ENCODE results near the gene CUL3. TPM values are rescaled to one million over a fixed set of nuclear protein-coding genes. Genes with fewer than 3 reads are reported as not detected.
A peak's percentile ranks its signal among the peaks of the same experiment; 100 is the strongest.

Gene CUL3
- total RNA-seq, 1 experiment from 2014 or later: 114 TPM

GRCh38 chr2:224433442-224433841, 151.7 kb downstream of the CUL3 start:
- no peaks in the 10 kb centered on the region for H3K79me2 ChIP-seq (ENCODE audit: insufficient read depth, low read length)
- peaks cover 1% of the 10 kb centered on the region; the same call in 1 of the 2 replicates for H3K27me3 Mint-ChIP-seq (ENCODE audit: low read depth)
- H3K18ac ChIP-seq (ENCODE audit: insufficient read length, low read depth, low read length): peak overlapping the region; percentile 4
- peak overlapping the region; percentile 6 for H3K4me2 ChIP-seq (ENCODE audit: insufficient read depth, insufficient read length, low read length)
- H4K5ac ChIP-seq (ENCODE audit: insufficient read length, low read depth, low read length): no peak overlapping the region
- no peak overlapping the region for H2BK20ac ChIP-seq (ENCODE audit: low read depth, low read length, poor library complexity, severe bottlenecking)
- H3K27ac Mint-ChIP-seq: peak overlapping the region; percentile 96 to 99 (median 97)
- H3K27me3 ChIP-seq (ENCODE audit: insufficient read depth, low read length): no peaks in the 10 kb centered on the region
- H3T11ph ChIP-seq (ENCODE audit: low read length): no peak overlapping the region
- H3K56ac ChIP-seq (ENCODE audit: insufficient read length, low read depth, low read length): no peak overlapping the region
- no peak overlapping the region for H2AK5ac ChIP-seq (ENCODE audit: insufficient read length, low read length)
- H3K4me3 Mint-ChIP-seq: peak overlapping the region; percentile 24 to 50; a peak in 4 of 5 replicates
- H4K20me1 ChIP-seq (ENCODE audit: control insufficient read depth, insufficient read depth, insufficient read length): no peaks in the 10 kb centered on the region
- H3K27ac ChIP-seq (ENCODE audit: insufficient read length, low read depth, low read length): peak overlapping the region; percentile 81
- peaks cover 18% of the 10 kb centered on the region for H3K9me3 ChIP-seq (ENCODE audit: control insufficient read depth, low read depth, low read length)
- H4K91ac ChIP-seq (ENCODE audit: insufficient read length, low read depth, low read length): no peak overlapping the region
- H3K9me3 Mint-ChIP-seq: peaks cover 38 to 39% of the 10 kb centered on the region in 2 experiments
- no peak for TF ChIP-seq CTCF (conservative IDR thresholded peaks at IDR 0.05)
- peak; percentile 94 for DNase-seq
- no peaks in the 10 kb centered on the region for H3K23me2 ChIP-seq (ENCODE audit: insufficient read length, low read depth, low read length, poor library complexity, severe bottlenecking)
- peaks cover 29 to 55% (median 32%) of the 10 kb centered on the region in 3 experiments for H3K36me3 Mint-ChIP-seq (ENCODE audit: insufficient read depth in 1 of 3, low read depth in 3 of 3)
- H3K79me1 ChIP-seq (ENCODE audit: insufficient read depth, low read depth, low read length, poor library complexity, severe bottlenecking): no peaks in the 10 kb centered on the region
- H4K8ac ChIP-seq (replicated peaks; ENCODE audit: insufficient read length, low read depth, low read length): no peak overlapping the region
- H2BK15ac ChIP-seq (ENCODE audit: low read depth, low read length): no peak overlapping the region
- H2AFZ ChIP-seq (ENCODE audit: low read length): no peak overlapping the region
- no peak overlapping the region for H3K23ac ChIP-seq (ENCODE audit: insufficient read length, low read depth, low read length)
- H3K4ac ChIP-seq (ENCODE audit: low read depth, low read length): no peak overlapping the region
- H2BK5ac ChIP-seq (ENCODE audit: insufficient read length, low read length): peak overlapping the region; percentile 1
- H3K4me1 ChIP-seq (ENCODE audit: insufficient read depth, low read length): no peaks in the 10 kb centered on the region; the same call in 1 of the 2 replicates
- no peak overlapping the region for H3K9ac ChIP-seq (ENCODE audit: extremely low read depth, insufficient read length, low read length)
- H3K4me1 Mint-ChIP-seq: peaks cover 28 to 36% of the 10 kb centered on the region in 2 experiments
- no CpG with 5 or more reads among the region's 10 CpGs for WGBS (ENCODE audit: extremely low coverage, insufficient read length, low lambda C conversion rate)
- H2BK120ac ChIP-seq (ENCODE audit: low read depth, low read length, poor library complexity, severe bottlenecking): no peak overlapping the region
- peak overlapping the region; percentile 25; the same call in 1 of the 2 replicates for H3K14ac ChIP-seq (ENCODE audit: insufficient read depth, low read length)
- H2BK12ac ChIP-seq (ENCODE audit: insufficient read length, low read depth, low read length): no peak overlapping the region

Measured in H9 (cell line).